Measurements from ENCODE around the gene TCF4. TPM values are rescaled to one million over a fixed set of nuclear protein-coding genes. Genes with fewer than 3 reads are reported as not detected.
A peak's percentile ranks its signal among the peaks of the same experiment; 100 is the strongest.

The TCF4 gene
- total RNA-seq, 6 experiments from 2014 or later: 50.4 to 71.1 (median 59.0) TPM

DNA sequence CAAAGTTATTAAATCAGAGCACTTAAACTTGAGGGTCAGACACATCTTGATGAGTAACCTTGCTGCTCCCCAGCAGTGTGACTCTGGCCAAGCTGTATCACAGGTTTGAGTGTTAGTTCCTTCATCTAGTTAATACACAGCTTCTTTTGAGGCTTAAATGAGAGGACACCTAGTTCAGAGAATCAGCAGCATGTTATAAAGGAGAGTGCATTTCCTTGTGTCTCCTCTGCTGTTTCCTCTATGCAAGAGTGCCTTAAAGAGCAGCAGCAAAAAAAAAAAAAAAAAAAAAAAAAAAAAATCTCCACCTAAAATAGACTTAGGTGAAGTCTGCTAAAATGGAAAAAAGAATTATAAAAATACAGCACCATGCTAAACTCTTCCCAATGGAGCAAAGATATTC is 261.9 kb downstream of the TCF4 start:
- Mint-ChIP-seq H3K27me3 (ENCODE audit: insufficient read depth) (peaks cover 3% of the 10 kb centered on the region; the same call in 1 of the 2 replicates), H3K4me1 (ENCODE audit: low read depth) (peaks cover 54% of the 10 kb centered on the region), H3K36me3 (ENCODE audit: low read depth) (no peaks in the 10 kb centered on the region), H3K9me3 (no peaks in the 10 kb centered on the region), H3K27ac (no peak overlapping the region), H3K4me3 (no peak overlapping the region)
- TF ChIP-seq, protein P1, sequence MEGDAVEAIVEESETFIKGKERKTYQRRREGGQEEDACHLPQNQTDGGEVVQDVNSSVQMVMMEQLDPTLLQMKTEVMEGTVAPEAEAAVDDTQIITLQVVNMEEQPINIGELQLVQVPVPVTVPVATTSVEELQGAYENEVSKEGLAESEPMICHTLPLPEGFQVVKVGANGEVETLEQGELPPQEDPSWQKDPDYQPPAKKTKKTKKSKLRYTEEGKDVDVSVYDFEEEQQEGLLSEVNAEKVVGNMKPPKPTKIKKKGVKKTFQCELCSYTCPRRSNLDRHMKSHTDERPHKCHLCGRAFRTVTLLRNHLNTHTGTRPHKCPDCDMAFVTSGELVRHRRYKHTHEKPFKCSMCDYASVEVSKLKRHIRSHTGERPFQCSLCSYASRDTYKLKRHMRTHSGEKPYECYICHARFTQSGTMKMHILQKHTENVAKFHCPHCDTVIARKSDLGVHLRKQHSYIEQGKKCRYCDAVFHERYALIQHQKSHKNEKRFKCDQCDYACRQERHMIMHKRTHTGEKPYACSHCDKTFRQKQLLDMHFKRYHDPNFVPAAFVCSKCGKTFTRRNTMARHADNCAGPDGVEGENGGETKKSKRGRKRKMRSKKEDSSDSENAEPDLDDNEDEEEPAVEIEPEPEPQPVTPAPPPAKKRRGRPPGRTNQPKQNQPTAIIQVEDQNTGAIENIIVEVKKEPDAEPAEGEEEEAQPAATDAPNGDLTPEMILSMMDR (IDR thresholded peaks at IDR 0.05): no peak
- no peak for DNase-seq

DNA sequence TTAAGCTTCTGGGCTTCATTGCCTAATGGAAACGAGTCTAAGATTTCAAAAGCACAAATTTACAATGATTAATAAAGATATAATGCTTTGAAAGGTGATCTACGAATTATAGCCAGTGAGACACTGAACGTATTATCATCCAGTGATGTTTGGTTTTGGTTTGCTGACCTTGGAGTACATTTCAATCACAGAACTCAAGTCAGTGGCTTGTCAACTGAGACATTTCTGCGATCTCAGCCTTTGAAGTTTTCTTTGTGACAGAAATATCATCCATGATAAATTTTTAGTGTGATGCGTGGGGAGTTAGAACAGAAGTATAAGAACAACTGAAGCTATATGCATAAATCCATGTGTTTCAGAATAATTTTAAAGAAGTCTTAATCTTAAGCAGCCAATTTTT is 263.8 kb downstream of the TCF4 start:
- TF ChIP-seq, protein P1 (IDR thresholded peaks at IDR 0.05): no peak
- H3K4me3 Mint-ChIP-seq: no peak overlapping the region
- peaks cover 64% of the 10 kb centered on the region for H3K4me1 Mint-ChIP-seq (ENCODE audit: low read depth)
- H3K27me3 Mint-ChIP-seq (ENCODE audit: insufficient read depth): peaks cover 3% of the 10 kb centered on the region
- no peaks in the 10 kb centered on the region for H3K9me3 Mint-ChIP-seq
- H3K36me3 Mint-ChIP-seq (ENCODE audit: low read depth): no peaks in the 10 kb centered on the region
- no peak overlapping the region; the same call in 1 of the 2 replicates for H3K27ac Mint-ChIP-seq
- DNase-seq: no peak

DNA sequence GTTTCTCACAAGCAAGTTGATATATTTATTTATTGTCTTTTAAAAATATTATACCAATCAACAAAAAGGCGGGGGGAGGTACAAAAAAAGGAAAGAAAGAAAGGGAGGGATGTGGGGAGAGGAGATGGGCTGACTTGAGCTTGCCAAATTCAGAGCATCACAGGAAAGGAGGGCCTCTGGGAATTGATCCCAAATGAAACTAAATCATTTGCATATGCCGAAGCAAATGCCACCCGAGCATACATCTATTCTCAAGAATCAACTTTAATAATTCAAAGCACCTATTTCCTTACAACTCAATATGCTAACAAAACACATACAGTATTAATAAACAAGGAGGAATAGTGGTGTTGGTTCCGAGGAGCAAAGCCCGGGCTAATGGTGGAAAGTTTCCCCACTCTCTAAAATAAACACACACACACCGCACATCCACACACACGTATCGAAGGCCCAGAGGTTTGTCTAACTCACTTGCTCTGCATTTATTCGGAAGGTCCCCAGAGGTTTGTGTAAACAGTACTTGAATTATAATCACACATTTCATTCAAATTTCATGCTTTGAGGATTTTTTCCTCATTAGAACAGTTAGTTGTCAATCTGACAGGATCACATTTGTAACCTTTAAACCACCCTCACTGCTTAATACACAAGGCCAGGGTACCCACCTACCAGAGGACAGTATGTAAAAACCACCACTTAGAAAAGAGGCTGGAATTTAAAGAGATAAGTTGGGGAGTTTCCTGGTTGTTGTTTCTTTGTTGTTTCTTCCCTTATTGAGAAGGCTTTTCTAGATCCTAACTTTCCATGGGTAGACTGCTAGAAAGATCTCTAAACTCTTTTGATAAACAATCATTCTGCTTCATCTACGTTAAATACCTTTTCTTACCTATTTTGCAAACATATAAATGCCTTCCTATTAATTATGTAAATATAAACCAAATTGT is 264.7 kb downstream of the TCF4 start:
- peak overlapping the region; percentile 87 for H3K27ac Mint-ChIP-seq
- no peaks in the 10 kb centered on the region for H3K36me3 Mint-ChIP-seq (ENCODE audit: low read depth)
- TF ChIP-seq, protein P1 (IDR thresholded peaks at IDR 0.05): no peak
- peaks cover 3% of the 10 kb centered on the region for H3K27me3 Mint-ChIP-seq (ENCODE audit: insufficient read depth)
- no peak for DNase-seq
- no peaks in the 10 kb centered on the region for H3K9me3 Mint-ChIP-seq
- peak overlapping the region; percentile 92 for H3K4me3 Mint-ChIP-seq
- peaks cover 64% of the 10 kb centered on the region for H3K4me1 Mint-ChIP-seq (ENCODE audit: low read depth)

DNA sequence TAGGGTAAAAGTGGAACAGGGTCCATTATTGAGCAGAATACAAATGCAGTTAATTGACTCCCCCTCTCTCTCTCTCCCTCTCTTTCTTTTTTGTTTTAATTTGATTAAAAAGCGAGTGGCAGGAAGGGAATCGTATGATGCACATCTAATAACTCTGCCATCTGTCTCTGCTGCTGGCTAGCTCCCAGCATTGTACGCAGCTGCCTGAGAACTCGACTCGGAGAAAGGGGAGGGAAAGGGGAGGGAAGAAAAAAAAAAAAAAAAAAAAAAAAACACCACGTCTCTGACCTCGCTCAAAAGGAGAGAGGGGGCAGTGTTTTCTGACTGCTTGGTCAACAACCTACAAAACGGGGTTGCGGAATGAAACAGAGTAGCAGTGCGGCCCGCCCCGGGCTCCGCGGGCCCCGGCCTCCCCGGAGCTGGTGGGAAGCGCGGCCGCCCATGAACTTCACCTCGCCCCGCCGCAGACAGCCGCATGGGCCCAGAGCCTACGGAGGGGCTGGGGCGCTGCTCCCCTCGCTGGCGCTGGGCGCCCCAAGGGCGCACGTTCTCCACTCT is 265.7 kb downstream of the TCF4 start:
- H3K36me3 Mint-ChIP-seq (ENCODE audit: low read depth): no peaks in the 10 kb centered on the region
- DNase-seq: peak; percentile 94
- H3K27ac Mint-ChIP-seq: peak overlapping the region; percentile 87
- TF ChIP-seq, protein P1 (IDR thresholded peaks at IDR 0.05): peak; percentile 43
- H3K4me1 Mint-ChIP-seq (ENCODE audit: low read depth): peaks cover 64% of the 10 kb centered on the region
- H3K9me3 Mint-ChIP-seq: no peaks in the 10 kb centered on the region
- peaks cover 3% of the 10 kb centered on the region for H3K27me3 Mint-ChIP-seq (ENCODE audit: insufficient read depth)
- peak overlapping the region; percentile 92 for H3K4me3 Mint-ChIP-seq

DNA sequence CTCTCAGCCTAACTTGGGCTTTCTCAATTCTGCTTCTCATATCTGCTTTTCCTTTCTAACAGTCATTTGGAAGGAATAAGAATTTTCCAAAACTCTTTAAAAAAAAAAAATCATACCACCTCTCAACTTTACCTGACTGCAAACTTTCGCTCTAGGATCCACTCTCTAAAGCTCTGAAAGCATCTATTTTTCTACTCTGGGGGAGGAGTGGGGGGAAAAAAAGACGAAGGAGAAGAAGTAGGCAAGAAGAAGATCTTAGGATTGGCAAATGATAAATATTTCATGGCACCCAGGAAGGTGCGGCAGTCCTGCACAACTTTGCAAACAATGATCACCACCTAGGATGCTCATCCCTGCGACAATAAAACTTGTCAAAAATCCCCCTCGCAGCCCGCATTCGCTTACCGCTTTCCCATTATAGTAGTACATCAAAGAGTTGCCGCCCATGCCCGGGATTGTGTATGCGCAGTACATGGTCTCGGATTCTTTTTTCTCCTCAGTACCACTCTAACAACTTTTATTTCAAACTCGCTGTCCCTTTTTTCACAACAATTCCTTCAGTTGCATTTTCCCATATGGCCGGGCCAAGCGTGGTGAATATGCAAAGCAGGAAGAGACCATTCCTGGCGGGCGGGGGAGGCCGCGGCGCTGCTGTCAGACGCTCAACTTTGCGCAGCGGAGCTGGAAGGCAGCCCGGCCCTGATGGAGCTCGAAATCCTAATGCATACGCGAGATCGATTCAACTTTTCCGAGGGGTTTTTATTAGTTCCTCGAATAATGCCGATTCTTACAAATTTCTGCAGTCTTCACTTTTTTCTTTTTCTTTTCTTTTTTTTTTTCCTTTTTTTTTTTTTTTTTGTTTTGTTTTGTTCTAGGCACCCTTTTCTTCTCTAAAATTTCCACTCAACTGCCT is 266.5 kb downstream of the TCF4 start:
- DNase-seq: peak; percentile 91
- TF ChIP-seq, protein P1 (IDR thresholded peaks at IDR 0.05): no peak
- H3K27ac Mint-ChIP-seq: peak overlapping the region; percentile 87
- H3K9me3 Mint-ChIP-seq: no peaks in the 10 kb centered on the region
- H3K27me3 Mint-ChIP-seq (ENCODE audit: insufficient read depth): peaks cover 3% of the 10 kb centered on the region
- H3K4me1 Mint-ChIP-seq (ENCODE audit: low read depth): peaks cover 66% of the 10 kb centered on the region
- H3K36me3 Mint-ChIP-seq (ENCODE audit: low read depth): no peaks in the 10 kb centered on the region
- peak overlapping the region; percentile 92 for H3K4me3 Mint-ChIP-seq

Data from HFFc6 (cell line).